ENCODE measurements around the gene SCGB3A1. TPM values are rescaled to one million over a fixed set of nuclear protein-coding genes. Genes with fewer than 3 reads are reported as not detected.

The SCGB3A1 gene
- total RNA-seq, 1 experiment from 2014 or later, result not detected

- H3K27me3 Mint-ChIP-seq (ENCODE audit: unreplicated experiment), result no peaks in the 10 kb centered on the region
- no peaks in the 10 kb centered on the region for H3K4me1 Mint-ChIP-seq (ENCODE audit: low read depth, unreplicated experiment)
- no peak for DNase-seq
- no peak overlapping the region for H3K27ac Mint-ChIP-seq (ENCODE audit: unreplicated experiment)
- intact Hi-C loops (cut with micrococcal nuclease; ENCODE audit: unreplicated experiment), result loop anchor here (5.0 kb wide), 1 partner anchor 52 kb away; no protein-coding TSS in a partner anchor
- H3K9me3 Mint-ChIP-seq (ENCODE audit: low read depth, unreplicated experiment), result no peaks in the 10 kb centered on the region
- H3K36me3 Mint-ChIP-seq (ENCODE audit: insufficient read depth, unreplicated experiment), result peaks cover 19% of the 10 kb centered on the region
- CTCF ChIA-PET, result no interaction called here
- no peak for TF ChIP-seq CTCF (IDR thresholded peaks at IDR 0.05; ENCODE audit: unreplicated experiment)
- BruUV-seq (replicated peaks), result no TSS peak
- H3K4me3 Mint-ChIP-seq (ENCODE audit: low read depth, unreplicated experiment), result no peak overlapping the region
Measured at GRCh38 chr5:180563994-180564393, 27.3 kb downstream of the SCGB3A1 start.

- H3K36me3 Mint-ChIP-seq (ENCODE audit: insufficient read depth, unreplicated experiment), result no peaks in the 10 kb centered on the region
- CTCF ChIA-PET, result interaction anchor here (0.6 kb wide), 1 partner anchor 10 kb away, joined by 9 read pairs; no protein-coding TSS in a partner anchor
- BruUV-seq (replicated peaks), result no TSS peak
- H3K4me3 Mint-ChIP-seq (ENCODE audit: low read depth, unreplicated experiment), result no peak overlapping the region
- intact Hi-C loops (cut with micrococcal nuclease; ENCODE audit: unreplicated experiment), result no loop called here
- H3K27me3 Mint-ChIP-seq (ENCODE audit: unreplicated experiment), result no peaks in the 10 kb centered on the region
- TF ChIP-seq CTCF (IDR thresholded peaks at IDR 0.05; ENCODE audit: unreplicated experiment), result no peak
- H3K9me3 Mint-ChIP-seq (ENCODE audit: low read depth, unreplicated experiment), result no peaks in the 10 kb centered on the region
- DNase-seq, result no peak
- no peaks in the 10 kb centered on the region for H3K4me1 Mint-ChIP-seq (ENCODE audit: low read depth, unreplicated experiment)
- no peak overlapping the region for H3K27ac Mint-ChIP-seq (ENCODE audit: unreplicated experiment)
Measured at GRCh38 chr5:180558232-180558631, 33.1 kb downstream of the SCGB3A1 start.

GRCh38 chr5:180557217-180557809, 34.0 kb downstream of the SCGB3A1 start:
- CTCF ChIA-PET, result no interaction called here
- Mint-ChIP-seq H3K9me3 (ENCODE audit: low read depth, unreplicated experiment) (no peaks in the 10 kb centered on the region), H3K27me3 (ENCODE audit: unreplicated experiment) (no peaks in the 10 kb centered on the region), H3K4me3 (ENCODE audit: low read depth, unreplicated experiment) (no peak overlapping the region), H3K4me1 (ENCODE audit: low read depth, unreplicated experiment) (no peaks in the 10 kb centered on the region), H3K27ac (ENCODE audit: unreplicated experiment) (no peak overlapping the region), H3K36me3 (ENCODE audit: insufficient read depth, unreplicated experiment) (peaks cover 5% of the 10 kb centered on the region)
- intact Hi-C loops (cut with micrococcal nuclease; ENCODE audit: unreplicated experiment), result loop anchor here (1.0 kb wide), 1 partner anchor 33 kb away; no protein-coding TSS in a partner anchor
- no peak for DNase-seq
- TF ChIP-seq CTCF (IDR thresholded peaks at IDR 0.05; ENCODE audit: unreplicated experiment), result no peak
- BruUV-seq (replicated peaks), result no TSS peak

DNA sequence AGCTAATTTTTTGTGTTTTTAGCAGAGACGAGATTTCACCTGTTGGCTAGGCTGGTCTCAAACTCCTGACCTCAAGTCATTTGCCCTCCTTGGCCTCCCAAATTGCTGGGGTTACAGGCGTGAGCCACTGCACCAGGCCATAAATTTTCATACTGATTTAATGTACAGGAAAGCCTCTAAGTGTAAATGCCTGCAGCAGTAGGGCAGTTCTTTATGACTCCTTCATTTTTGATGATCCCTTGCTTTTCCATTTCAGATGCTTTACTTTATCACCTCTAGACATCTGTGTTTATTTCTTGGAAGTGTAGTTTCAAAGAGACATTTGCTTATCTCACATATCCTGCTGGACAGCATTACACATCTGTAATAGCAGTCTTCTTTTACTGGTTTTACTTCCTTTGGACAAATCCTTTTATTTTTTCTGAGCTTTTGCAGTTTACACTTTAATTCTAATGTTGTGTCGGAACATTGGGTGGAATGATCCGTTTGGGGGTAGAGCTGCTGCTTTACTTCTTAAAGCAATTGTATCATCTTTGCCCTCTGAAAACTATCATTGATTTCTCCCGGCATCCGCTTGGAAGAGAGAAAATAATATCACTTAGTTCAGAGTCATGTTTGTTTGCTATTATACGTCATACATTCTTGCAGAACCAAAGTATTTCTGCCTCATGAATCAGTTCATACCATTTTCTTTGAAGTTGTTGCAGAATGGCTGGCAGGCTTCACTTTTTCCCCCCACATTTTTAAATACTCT, 36.0 kb downstream of the SCGB3A1 start:
- Mint-ChIP-seq H3K9me3 (ENCODE audit: low read depth, unreplicated experiment) (no peaks in the 10 kb centered on the region), H3K4me3 (ENCODE audit: low read depth, unreplicated experiment) (no peak overlapping the region), H3K27me3 (ENCODE audit: unreplicated experiment) (no peaks in the 10 kb centered on the region), H3K4me1 (ENCODE audit: low read depth, unreplicated experiment) (no peaks in the 10 kb centered on the region), H3K36me3 (ENCODE audit: insufficient read depth, unreplicated experiment) (peaks cover 20% of the 10 kb centered on the region), H3K27ac (ENCODE audit: unreplicated experiment) (no peak overlapping the region)
- no TSS peak for BruUV-seq (replicated peaks)
- CTCF ChIA-PET, result no interaction called here
- intact Hi-C loops (cut with micrococcal nuclease; ENCODE audit: unreplicated experiment), result no loop called here
- no peak for TF ChIP-seq CTCF (IDR thresholded peaks at IDR 0.05; ENCODE audit: unreplicated experiment)
- DNase-seq, result no peak

All from Calu3 (cell line).